Measurements from ENCODE around the gene POU2AF2.
"Not testable (repeated sequence)": the region's sequence is repeated elsewhere in the genome, so short reads cannot be mapped to it uniquely, and the experiment has no call there.

POU2AF2 gene

DNA sequence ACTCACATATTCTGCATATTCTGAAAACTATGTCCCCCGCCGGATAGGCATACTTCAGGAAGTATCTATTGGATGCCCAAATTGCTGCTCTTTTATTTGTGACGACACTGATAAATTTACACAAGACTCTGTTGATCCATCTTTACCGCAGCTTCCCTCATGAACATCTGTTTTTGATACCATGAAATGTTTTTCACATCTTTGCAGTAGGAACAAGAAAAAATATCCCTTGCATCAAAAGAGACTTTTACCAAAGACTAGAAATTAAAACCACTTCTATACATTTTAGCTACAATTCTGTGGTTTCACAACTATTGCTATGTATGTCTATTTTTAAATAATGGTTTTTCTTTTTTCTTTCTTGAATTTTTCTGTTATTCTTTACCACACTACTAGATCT is 15.3 kb downstream of the POU2AF2 start:
- no peak for DNase-seq

DNA sequence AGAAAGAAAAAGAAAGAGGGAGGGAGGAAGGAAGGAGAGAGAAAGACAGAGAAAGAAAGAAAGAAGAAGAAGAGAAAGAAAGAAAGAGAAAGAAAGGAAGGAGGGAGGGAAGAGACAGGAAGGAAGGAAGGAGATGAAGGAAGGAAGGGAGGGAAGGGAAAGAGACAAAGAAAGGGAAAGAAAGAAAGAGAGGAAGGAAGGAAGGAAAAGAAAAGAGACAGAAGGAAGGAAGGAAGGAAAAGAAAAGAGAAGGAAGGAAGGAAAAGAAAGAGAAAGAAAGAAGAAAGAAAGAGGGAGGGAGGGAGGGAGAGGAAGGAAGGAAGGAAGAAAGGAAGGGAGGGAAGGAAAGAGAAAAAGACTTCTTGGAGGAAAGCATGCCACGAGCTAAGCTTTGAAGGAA is 19.1 kb downstream of the POU2AF2 start:
- no peak for DNase-seq

DNA sequence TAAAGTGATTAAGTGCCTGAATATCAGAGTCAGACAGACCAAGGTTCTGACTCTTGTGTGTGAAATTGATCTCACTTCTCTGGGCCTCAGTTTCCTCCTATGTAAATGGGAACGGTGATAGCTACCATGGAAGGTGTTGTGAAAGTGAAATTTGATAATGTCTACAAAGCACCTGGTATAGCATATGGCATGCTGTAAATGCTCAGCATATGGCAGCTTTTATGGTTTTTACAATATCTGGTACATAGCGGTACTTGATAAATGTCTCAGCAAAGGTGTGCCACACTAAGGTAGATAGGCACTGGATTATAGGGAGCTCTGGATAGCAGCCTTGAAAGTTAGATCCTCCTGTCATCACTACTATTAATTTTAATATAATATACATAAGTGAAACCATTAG is 19.9 kb downstream of the POU2AF2 start:
- DNase-seq, result no peak

GRCh38 chr11:111268303-111268702 is 22.8 kb downstream of the POU2AF2 start:
- DNase-seq, result not testable (repeated sequence)

DNA sequence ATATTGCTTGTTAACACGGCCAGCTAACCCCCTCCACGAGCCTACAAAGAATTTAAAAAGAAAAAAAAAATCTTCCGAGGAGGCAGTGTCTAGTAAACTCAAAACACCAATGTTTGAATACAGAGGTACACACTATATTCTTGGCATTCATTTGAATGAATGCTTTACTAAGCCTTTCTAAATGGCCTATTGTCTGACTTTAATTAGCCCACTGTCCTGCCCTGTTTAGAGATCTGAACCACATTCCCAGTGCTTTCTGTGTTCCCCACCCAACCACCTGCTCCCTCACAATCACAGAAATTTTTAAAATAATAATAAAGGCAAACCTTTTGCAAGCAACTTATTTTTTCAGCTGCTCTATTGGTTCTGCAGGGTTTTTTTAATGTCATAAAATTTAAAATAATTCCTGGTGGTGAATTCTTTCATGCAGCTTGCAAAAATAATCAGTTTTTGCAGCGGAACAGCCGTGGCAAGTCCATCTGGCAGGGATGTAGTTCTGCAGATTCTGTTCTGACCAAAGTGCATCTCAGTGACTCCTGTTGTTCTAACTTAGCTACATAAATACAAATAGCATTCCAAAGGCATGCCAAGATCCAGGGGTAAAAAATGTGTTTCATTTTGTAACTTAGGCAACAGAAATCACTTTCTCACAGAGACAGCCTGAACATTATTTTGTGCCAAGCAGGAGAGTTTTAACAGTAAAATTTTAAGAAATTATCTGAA is 23.8 kb downstream of the POU2AF2 start:
- DNase-seq, result no peak

- no peak for DNase-seq
Observed at GRCh38 chr11:111272420-111272819, 26.9 kb downstream of the POU2AF2 start.

DNA sequence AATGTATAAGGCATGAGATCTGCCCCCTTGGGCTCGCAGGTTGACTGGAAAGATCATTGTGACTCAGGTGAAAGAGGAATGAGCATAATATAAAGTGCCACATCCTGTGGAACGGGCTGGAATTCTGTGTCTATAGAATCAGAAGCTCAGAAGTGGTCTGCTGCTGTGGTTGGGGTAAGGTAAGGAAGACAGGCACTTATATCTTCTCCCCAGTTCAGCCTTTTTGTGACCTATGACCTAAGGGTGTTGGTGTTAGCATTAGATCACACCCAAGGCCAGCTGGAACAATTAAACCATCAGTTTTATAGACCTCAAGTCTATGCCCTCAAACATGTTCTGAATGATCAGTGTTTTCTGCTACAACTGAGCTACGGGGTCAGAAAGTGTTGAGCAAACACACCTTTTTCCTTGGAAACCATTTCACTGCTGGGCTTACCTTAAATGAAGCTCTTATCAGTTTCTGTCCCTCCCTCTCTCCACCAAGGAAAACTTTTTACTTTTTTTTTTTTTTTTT is 37.1 kb downstream of the POU2AF2 start:
- DNase-seq, result no peak

GRCh38 chr11:111283945-111284481 is 38.5 kb downstream of the POU2AF2 start:
- DNase-seq, result no peak

- no peak for DNase-seq
Observed at GRCh38 chr11:111285189-111286091, 39.9 kb downstream of the POU2AF2 start.

DNA sequence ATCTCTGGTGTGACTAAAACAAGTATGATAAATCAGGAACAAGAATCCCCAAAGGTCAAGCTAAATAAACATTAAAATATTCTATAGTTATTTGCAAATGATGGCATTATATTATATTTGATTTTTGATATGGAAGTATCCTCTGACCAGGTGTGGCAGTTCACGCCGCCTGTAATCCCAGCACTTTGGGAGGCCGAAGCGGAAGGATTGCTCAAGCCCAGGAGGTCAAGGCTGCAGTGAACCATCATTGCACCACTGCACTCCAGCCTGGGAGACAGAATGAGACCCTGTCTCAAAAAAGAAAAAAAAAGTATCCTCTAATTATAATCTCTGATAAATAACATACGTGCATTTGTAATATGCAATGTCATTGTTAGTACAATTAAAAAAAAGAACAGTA is 46.2 kb downstream of the POU2AF2 start:
- no peak for DNase-seq

GRCh38 chr11:111292408-111292807 is 46.9 kb downstream of the POU2AF2 start:
- DNase-seq, result not testable (repeated sequence)

DNA sequence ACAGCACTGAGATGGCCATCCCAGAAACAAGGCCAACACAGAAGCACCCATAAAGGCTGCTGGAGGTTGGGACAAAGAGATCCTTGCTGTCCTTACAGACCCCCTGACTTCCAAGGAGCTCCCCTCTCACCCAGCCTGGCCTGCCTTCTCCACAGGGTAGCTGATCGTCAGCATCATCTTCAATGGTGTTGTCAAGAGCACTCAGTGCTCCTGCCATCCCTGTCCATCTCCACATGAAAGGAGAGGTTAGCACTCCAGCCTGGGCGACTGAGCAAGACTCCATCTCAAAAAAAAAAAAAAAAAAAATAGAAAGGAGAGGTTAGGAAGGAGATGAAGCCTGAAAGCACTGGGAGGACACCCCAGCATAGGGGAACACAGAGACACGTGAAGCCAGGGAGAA is 50.7 kb downstream of the POU2AF2 start:
- DNase-seq, result no peak

GRCh38 chr11:111297696-111298095 is 52.2 kb downstream of the POU2AF2 start:
- DNase-seq, result no peak

- no peak for DNase-seq
Observed at GRCh38 chr11:111298413-111299100, 53.0 kb downstream of the POU2AF2 start, which contains the start of gene POU2AF3. Gene POU2AF3 (plus strand): TSS chr11:111298546. CDS start chr11:111298582, 36 bp downstream.

GRCh38 chr11:111299101-111300026 is 53.8 kb downstream of the POU2AF2 start:
- DNase-seq, result no peak

- no peak for DNase-seq
Observed at GRCh38 chr11:111300569-111300968, 55.0 kb downstream of the POU2AF2 start.

- no peak for DNase-seq
Observed at GRCh38 chr11:111301004-111301841, 55.7 kb downstream of the POU2AF2 start.

- no peak for DNase-seq
Observed at GRCh38 chr11:111301842-111302118, 56.3 kb downstream of the POU2AF2 start.

DNA sequence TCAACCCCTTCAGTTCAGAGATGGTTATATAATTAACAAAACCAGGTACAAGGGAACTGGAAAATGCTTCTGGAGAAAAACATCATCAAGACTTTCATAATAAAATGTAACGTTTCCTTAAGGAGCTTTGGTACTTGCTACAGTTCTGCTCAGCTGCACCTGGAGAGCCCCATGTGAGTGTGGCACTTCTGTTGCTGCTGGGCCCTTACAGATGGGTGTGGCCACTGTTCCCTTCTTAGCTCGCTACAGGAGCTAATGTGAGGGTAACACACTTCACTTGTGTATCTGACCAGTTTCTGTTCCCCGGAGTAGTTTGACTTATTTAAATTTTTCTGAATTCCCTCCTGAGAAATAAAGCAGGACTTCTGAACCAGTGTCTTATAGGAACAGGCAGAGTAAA is 56.8 kb downstream of the POU2AF2 start:
- no peak for DNase-seq

DNA sequence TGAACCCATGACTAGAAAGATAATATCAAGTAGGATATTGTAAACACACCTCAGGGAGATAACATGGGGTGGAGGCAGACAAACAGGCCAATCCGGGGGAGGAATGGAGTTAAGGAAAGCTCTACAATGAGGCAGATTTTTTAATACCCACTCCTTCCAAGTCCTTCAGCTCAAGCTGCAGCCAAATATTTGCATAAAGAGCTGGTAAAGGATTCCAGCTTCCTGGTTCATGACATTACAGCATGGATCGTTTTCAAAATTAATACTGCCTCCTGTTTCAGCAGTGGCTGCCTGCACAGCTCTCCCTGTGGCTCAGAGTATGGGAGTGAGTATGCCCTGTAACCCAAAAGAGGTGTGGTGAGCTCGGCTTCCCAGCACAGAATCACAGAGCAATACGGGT is 57.9 kb downstream of the POU2AF2 start:
- no peak for DNase-seq

GRCh38 chr11:111305162-111305802 is 59.8 kb downstream of the POU2AF2 start:
- DNase-seq, result no peak

Data from AML-193 (cell line).